Neural progenitor cell (in vitro differentiated cells): ENCODE measurements around the gene ADM2. TPM values are rescaled to one million over a fixed set of nuclear protein-coding genes. Genes with fewer than 3 reads are reported as not detected.

ENCODE experiments used
- DNase-seq: peaks from one replicate; pipeline ENCODE4 v3.0.0-alpha.2; 2016; ENCODE audit warnings: low spot score
- H2AFZ ChIP-seq: fragments of 200-600 bp; sonication (generic); replicated peaks from 2 replicates; pipeline ENCODE4 v1.6.1; 2016; ENCODE audit warnings: antibody characterized with exemption
- H3F3A ChIP-seq: fragments of 200-600 bp; sonication (generic); 2 replicates; pipeline ENCODE4 v1.6.1; 2016; ENCODE audit warnings: antibody characterized with exemption, low read depth
- H3K27ac ChIP-seq: fragments of 200-600 bp; sonication (generic); 2 replicates; pipeline ENCODE4 v1.5.1; 2016; ENCODE audit warnings: mild to moderate bottlenecking
- H3K27me3 ChIP-seq: fragments of 200-600 bp; sonication (generic); 2 replicates; pipeline ENCODE4 v1.6.1; 2016; ENCODE audit warnings: mild to moderate bottlenecking, moderate library complexity
- H3K36me3 ChIP-seq: fragments of 200-600 bp; sonication (generic); 2 replicates; pipeline ENCODE4 v1.5.1; 2016
- H3K4me1 ChIP-seq: fragments of 200-600 bp; sonication (generic); 2 replicates; pipeline ENCODE4 v1.6.1; 2016; ENCODE audit warnings: mixed run types
- H3K4me2 ChIP-seq: fragments of 200-600 bp; sonication (generic); 2 replicates; pipeline ENCODE4 v1.6.1; 2016
- H3K4me3 ChIP-seq: fragments of 200-600 bp; sonication (generic); 2 replicates; pipeline ENCODE4 v1.5.1; 2016
- H3K79me2 ChIP-seq: fragments of 200-600 bp; sonication (generic); 2 replicates; pipeline ENCODE4 v1.6.1; 2016; ENCODE audit warnings: low read depth
- H3K9ac ChIP-seq: fragments of 200-600 bp; sonication (generic); 2 replicates; pipeline ENCODE4 v1.6.1; 2016
- H3K9me3 ChIP-seq: fragments of 200-600 bp; sonication (generic); 2 replicates; pipeline ENCODE4 v1.5.1; 2016; ENCODE audit warnings: low read depth
- H4K20me1 ChIP-seq: fragments of 200-600 bp; sonication (generic); 2 replicates; pipeline ENCODE4 v1.6.1; 2016; ENCODE audit warnings: low read depth
- H3K27ac Mint-ChIP-seq: 3 replicates; pipeline ENCODE4 v1.8.0; 2021; ENCODE audit warnings: mixed read lengths
- H3K27me3 Mint-ChIP-seq: 2 replicates; pipeline ENCODE4 v1.8.0; 2022; ENCODE audit warnings: low read depth, mild to moderate bottlenecking, inconsistent platforms, moderate library complexity, mixed read lengths; ENCODE audit not compliant: insufficient read depth
- H3K36me3 Mint-ChIP-seq: 3 replicates; pipeline ENCODE4 v1.8.0; 2021; ENCODE audit warnings: mixed read lengths
- H3K4me1 Mint-ChIP-seq: 3 replicates; pipeline ENCODE4 v1.8.0; 2021; ENCODE audit warnings: mixed read lengths
- H3K4me3 Mint-ChIP-seq: 3 replicates; pipeline ENCODE4 v1.8.0; 2021; ENCODE audit warnings: mild to moderate bottlenecking, moderate library complexity, mixed read lengths
- H3K9me3 Mint-ChIP-seq: 3 replicates; pipeline ENCODE4 v1.8.0; 2020; ENCODE audit warnings: mixed read lengths
- CTCF ChIP-seq: fragments of 200-600 bp; sonication (generic); IDR thresholded peaks from 2 replicates; pipeline ENCODE4 v1.5.1; 2017; ENCODE audit warnings: antibody characterized with exemption, mild to moderate bottlenecking
- EZH2 ChIP-seq: fragments of 200-600 bp; sonication (generic); IDR thresholded peaks from 2 replicates; pipeline ENCODE4 v1.6.1; 2017; ENCODE audit warnings: antibody characterized with exemption, mild to moderate bottlenecking, moderate library complexity
- EZH2phosphoT487 ChIP-seq: fragments of 200-600 bp; sonication (generic); IDR thresholded peaks from 2 replicates; pipeline ENCODE4 v1.6.1; 2017; ENCODE audit warnings: antibody characterized with exemption
- total RNA-seq: library from RNA; depleted of rRNA; stranded (reverse); fragments of >200 nt; gene quantifications from 2 replicates; pipeline ENCODE4 v1.2.3, GENCODE V29; 2015; ENCODE audit warnings: low replicate concordance

ADM2 gene
- total RNA-seq, 1 donor from 2014 or later: 0.13 TPM

- Histone ChIP-seq H4K20me1 (no peaks in the 10 kb centered on the region), H3K27me3 (peaks cover 37% of the 10 kb centered on the region), H2AFZ (no peak overlapping the region), H3K4me3 (no peak overlapping the region), H3K27ac (no peak overlapping the region), H3K79me2 (no peaks in the 10 kb centered on the region), H3K4me2 (no peak overlapping the region), H3K36me3 (no peaks in the 10 kb centered on the region), H3F3A (peaks cover 3% of the 10 kb centered on the region), H3K9ac (no peak overlapping the region), H3K4me1 (peaks cover 3% of the 10 kb centered on the region), H3K9me3 (no peaks in the 10 kb centered on the region)
- H3K4me1 Mint-ChIP-seq: peaks cover 6% of the 10 kb centered on the region
- TF ChIP-seq EZH2 (no peak), CTCF (no peak), EZH2phosphoT487 (no peak)
- no peaks in the 10 kb centered on the region for H3K36me3 Mint-ChIP-seq
- peak overlapping the region; percentile 53 for H3K4me3 Mint-ChIP-seq
- peak overlapping the region; percentile 50 for H3K27ac Mint-ChIP-seq
- H3K9me3 Mint-ChIP-seq: peaks cover 2% of the 10 kb centered on the region
- DNase-seq: no peak
- peaks cover 45% of the 10 kb centered on the region for H3K27me3 Mint-ChIP-seq
Measured at GRCh38 chr22:50479721-50480120, 1.6 kb upstream of the ADM2 start.

- Histone ChIP-seq H3K27ac (no peak overlapping the region), H3K9me3 (no peaks in the 10 kb centered on the region), H3K4me2 (peak overlapping the region; percentile 70), H3F3A (peaks cover 3% of the 10 kb centered on the region), H3K27me3 (peaks cover 37% of the 10 kb centered on the region), H3K9ac (no peak overlapping the region), H4K20me1 (no peaks in the 10 kb centered on the region), H2AFZ (peak overlapping the region; percentile 86), H3K36me3 (no peaks in the 10 kb centered on the region), H3K4me3 (peak overlapping the region; percentile 53), H3K4me1 (no peaks in the 10 kb centered on the region), H3K79me2 (no peaks in the 10 kb centered on the region)
- Mint-ChIP-seq H3K27me3 (peaks cover 43% of the 10 kb centered on the region), H3K4me1 (peaks cover 2% of the 10 kb centered on the region), H3K4me3 (peak overlapping the region; percentile 67), H3K27ac (no peak overlapping the region), H3K36me3 (no peaks in the 10 kb centered on the region), H3K9me3 (peaks cover 2% of the 10 kb centered on the region)
- no peak for TF ChIP-seq CTCF
- TF ChIP-seq EZH2phosphoT487: peak; percentile 84
- peak; percentile 89 for TF ChIP-seq EZH2
- DNase-seq: peak; percentile 51
Measured at GRCh38 chr22:50481045-50481439, 301 bp upstream of the ADM2 start.

GRCh38 chr22:50482107-50483074, 1.0 kb downstream of the ADM2 start:
- Histone ChIP-seq H3F3A (peaks cover 3% of the 10 kb centered on the region), H3K27me3 (peaks cover 37% of the 10 kb centered on the region), H3K4me2 (peak overlapping the region; percentile 70), H3K4me1 (no peaks in the 10 kb centered on the region), H3K27ac (no peak overlapping the region), H3K9me3 (no peaks in the 10 kb centered on the region), H3K79me2 (no peaks in the 10 kb centered on the region), H3K9ac (no peak overlapping the region), H4K20me1 (no peaks in the 10 kb centered on the region), H3K36me3 (no peaks in the 10 kb centered on the region), H2AFZ (peak overlapping the region; percentile 86), H3K4me3 (peak overlapping the region; percentile 53)
- Mint-ChIP-seq H3K4me1 (peaks cover 2% of the 10 kb centered on the region), H3K36me3 (no peaks in the 10 kb centered on the region), H3K27me3 (peaks cover 33% of the 10 kb centered on the region), H3K27ac (no peak overlapping the region), H3K4me3 (peak overlapping the region; percentile 63), H3K9me3 (peaks cover 2% of the 10 kb centered on the region)
- no peak for TF ChIP-seq EZH2phosphoT487
- no peak for TF ChIP-seq CTCF
- TF ChIP-seq EZH2: no peak
- DNase-seq: no peak
